ENCODE measurements around the gene JPT2.

JPT2 gene

GRCh38 chr16:1651974-1652312 lies 26.1 kb upstream of the JPT2 start:
- no peak for DNase-seq (ENCODE audit: low read depth)

DNA sequence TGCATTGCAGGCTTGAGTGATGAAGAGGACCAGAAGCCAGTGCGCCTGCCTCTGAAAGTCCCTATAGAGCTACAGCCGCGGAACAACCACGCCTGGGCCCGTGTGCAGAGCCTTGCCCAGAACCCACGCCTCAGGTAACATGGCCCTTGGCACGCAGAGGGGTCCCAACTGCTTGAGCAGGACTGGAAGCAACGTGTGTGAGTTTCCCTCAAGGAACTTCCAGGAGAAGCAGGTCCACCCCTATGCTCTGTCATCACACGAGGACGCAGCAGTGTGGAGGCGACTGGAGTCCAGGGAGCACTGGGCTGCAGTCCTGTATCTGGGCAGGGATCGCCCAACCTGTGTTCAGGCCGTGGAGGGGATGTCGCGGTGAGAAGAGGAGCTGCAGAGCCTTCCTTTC lies 25.1 kb upstream of the JPT2 start:
- DNase-seq (ENCODE audit: low read depth) = no peak

GRCh38 chr16:1654505-1655268 lies 23.4 kb upstream of the JPT2 start:
- DNase-seq (ENCODE audit: low read depth) = no peak

DNA sequence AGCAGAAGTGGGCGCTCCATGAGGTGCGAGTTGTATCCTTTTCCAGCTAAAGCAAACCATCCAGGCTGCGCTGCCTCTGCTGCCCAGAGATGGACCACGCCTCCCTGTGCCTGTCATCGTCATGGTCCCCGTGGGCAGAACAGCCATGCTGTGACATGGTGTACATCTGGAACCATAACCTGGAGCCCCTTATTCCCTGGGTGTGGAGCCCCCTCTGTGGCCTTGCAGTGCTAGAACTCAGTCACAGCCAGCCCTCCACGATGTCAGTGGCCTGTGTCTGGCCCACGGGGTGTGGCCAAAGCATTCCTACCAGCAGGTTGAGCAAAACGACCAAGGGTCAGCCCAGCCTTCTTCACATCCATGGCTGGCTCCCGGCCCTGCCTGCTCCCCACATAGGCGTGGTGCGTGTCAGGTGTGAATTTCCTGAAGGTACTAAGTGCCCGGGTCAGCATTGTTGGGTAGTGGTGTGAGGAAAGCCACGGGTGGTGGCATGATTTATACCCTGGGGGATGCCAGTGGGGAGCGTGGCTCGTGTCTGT lies 22.7 kb upstream of the JPT2 start:
- DNase-seq (ENCODE audit: low read depth) = no peak

DNA sequence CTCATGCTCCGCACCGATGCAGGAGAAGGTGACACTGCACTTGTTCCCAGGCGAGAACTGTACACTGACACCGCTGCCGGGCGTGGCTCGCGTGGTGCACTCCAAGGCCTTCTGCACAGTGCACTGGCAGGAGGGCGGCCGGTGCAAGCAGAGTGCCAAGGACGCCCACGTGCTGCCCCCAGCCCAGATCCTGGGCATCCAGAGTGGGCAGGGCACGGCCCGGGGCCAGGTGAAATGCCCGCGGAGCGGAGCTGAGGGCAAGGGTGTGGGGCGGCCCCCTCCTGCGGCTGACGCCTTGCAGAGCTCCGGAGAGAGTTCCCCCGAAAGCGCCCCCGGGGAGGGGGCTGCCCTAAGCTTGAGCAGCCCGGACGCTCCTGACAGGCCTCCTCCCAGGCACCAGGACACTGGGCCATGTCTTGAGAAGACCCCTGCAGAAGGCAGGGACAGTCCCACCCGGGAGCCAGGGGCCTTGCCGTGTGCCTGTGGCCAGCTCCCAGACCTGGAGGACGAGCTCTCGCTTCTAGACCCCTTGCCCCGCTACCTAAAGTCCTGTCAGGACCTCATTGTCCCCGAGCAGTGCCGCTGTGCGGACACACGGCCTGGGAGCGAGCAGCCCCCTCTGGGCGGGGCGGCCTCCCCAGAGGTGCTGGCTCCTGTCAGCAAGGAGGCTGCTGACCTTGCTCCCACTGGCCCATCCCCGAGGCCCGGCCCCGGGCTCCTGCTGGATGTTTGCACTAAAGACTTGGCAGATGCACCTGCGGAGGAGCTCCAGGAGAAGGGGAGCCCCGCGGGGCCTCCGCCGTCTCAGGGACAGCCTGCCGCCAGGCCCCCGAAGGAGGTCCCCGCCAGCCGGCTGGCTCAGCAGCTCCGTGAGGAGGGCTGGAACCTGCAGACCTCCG lies 21.9 kb upstream of the JPT2 start:
- no peak for DNase-seq (ENCODE audit: low read depth)

DNA sequence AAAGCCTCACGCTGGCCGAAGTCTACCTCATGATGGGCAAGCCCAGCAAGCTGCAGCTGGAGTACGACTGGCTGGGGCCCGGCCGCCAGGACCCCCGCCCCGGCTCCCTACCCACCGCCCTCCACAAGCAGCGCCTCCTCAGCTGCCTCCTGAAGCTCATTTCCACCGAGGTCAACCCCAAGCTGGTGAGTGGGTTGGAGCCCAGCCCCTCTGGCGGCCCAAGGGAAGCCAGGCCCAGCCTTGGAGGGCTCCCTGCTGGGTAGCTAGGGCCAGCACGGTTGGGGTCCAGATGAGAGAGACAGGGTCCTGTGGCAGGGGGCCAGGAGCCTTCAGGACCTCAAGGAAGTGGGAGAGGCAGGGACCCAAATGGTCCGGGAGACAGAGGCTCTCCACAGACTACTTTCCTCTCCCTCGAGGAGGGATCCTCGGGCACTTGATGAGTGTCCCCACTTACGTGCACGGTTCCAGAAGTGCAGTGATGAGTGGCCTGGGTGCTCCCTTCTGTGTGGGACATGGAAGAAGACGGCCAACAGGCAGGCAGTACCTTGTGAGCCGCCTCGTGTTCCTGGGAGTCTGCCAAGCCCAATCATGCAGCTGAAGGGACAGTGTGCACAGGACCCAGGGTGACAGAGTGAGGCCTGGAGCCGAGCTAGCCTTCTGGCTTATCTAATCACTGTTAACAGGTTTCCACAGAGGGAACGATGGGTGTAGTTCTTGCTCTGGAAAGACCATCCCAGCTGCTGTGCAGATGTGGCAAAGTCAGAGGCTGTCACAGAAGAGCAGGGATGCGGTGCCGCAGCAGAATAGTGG lies 21.1 kb upstream of the JPT2 start:
- DNase-seq (ENCODE audit: low read depth) = no peak

DNA sequence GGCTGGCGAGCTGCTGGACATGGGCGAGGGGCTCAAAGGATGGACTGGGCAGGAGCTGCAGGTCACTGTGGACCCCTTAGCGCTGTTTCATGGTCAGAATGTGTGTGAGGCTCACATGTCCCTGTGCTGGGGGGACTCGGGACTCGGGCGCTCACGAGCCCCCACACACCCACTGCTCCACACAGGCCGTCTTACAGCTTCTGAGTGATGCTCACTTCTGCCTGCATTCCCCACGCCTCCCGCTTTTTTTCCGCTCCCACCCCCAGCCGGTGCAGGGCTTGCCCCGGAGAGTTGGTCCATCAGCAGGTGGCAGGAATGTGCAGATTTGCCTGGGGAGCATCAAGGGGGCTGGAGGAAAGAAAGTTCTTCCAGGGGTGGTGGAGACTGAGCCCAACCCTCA lies 20.2 kb upstream of the JPT2 start:
- DNase-seq (ENCODE audit: low read depth) = no peak

- DNase-seq (ENCODE audit: low read depth) = no peak
Measured at GRCh38 chr16:1659031-1659430, 19.0 kb upstream of the JPT2 start.

DNA sequence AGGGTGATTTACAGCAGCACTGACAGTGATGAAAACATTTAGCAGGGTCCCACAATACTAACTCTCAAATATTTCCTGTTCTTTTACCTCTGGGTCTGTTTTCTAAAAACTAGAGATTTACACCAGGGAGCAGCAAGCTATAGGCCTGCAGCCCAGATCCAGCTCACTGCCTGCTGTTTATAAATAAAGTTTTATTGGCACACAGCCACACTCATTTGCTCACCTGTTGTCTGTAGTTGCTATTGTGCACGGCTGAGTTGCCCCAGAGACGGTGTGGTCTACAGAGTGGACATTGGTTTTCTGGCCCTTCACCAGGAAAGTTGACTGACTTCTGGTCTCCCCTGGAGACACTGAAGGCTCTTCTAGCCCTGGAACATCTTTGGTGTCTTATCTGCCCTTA lies 16.3 kb upstream of the JPT2 start:
- no peak for DNase-seq (ENCODE audit: low read depth)

GRCh38 chr16:1662543-1662942 lies 15.5 kb upstream of the JPT2 start:
- no peak for DNase-seq (ENCODE audit: low read depth)

DNA sequence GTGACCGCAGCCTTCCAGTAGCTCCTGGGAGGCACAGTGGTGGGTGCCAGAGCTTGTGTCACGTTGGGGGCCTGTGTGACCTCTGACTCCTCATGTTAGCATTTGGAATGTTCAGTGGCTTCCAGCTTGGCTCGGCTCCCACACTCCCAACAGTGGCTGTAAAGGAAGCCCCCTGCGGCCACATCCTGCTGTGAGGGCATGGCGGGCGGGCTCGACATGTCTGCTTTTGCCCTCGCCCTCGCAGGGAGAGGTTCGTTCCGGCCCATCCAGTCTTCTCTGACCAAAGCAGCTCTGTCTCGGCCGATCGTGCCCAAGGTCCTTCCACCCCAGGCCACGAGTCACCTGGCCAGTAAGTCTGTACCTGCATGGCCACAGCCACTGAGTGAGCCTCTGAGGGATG lies 12.2 kb upstream of the JPT2 start:
- DNase-seq (ENCODE audit: low read depth) = no peak

DNA sequence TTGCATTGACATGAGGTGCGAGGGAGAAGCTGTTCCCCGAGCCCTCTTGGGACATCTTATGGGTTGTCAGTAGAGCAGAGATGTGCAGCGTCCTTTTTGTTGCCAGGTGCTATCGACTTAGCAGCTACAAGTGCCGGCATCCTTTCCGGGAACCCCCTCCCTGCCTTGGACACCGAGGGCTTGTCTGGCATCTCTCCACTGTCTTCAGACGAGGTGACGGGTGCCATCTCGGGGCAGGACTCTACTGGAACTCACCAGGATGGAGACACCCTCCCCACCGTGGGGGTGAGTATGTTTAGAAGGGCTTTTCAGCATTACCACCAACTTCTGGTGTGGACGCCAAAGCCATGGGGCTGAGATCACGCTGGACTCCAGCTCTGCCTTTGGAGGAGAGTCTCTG lies 11.8 kb upstream of the JPT2 start:
- DNase-seq (ENCODE audit: low read depth) = no peak

DNA sequence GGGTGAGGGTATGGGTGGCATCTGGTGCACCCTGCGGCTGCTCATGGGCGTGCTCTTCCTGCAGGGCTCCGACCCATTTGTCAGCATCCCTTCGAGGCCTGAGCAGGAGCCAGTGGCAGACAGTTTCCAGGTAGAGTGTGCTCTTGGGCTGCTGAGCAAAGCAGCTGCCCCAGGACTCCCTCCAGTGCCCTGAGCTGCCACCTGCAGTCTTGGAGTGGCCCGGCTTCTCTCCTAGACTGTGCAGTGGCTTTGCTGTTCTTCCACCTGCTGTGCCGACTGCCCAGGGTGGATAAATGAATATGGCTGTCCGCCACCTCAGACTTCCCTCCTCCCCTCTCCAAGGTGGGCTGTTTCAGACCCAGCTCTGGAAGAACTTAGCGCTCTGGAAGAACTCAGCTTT lies 10.8 kb upstream of the JPT2 start:
- DNase-seq (ENCODE audit: low read depth) = no peak

DNA sequence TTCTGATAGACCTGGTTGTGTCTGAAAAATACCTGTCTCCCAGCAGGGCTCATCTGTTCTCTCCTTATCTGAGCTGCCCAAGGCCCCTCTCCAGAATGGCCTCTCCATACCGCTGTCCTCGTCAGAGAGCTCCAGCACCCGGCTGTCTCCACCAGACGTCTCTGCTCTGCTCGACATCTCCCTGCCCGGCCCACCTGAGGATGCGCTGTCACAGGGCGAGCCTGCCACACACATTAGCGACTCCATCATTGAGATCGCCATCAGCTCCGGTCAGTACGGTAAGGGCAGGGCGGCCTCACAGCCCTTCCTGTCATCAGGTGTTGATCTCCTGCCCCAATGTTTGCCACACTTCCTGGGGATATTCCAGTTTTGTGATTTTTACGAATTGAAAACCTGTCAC lies 10.2 kb upstream of the JPT2 start:
- no peak for DNase-seq (ENCODE audit: low read depth)

GRCh38 chr16:1668612-1669319 lies 9.3 kb upstream of the JPT2 start:
- no peak for DNase-seq (ENCODE audit: low read depth)

DNA sequence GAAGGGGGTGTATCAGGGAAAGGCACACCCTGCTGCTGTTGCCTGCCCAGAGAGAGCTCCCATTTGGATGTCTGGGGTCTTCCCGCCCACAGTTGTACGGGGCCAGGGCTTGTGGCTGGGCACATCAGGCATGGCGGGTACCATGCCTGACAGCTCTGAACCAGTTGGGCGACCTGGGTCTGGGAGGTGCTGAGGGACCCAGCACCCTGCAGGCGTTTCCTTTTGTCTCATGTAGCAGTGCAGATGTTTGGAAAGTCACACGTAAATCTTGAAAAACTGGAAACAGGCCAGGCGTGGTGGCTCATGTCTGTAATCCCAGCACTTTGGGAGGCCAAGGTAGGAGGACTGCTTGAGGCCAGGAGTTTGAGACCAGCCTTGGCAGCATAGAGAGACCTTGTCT lies 8.4 kb upstream of the JPT2 start:
- no peak for DNase-seq (ENCODE audit: low read depth)

DNA sequence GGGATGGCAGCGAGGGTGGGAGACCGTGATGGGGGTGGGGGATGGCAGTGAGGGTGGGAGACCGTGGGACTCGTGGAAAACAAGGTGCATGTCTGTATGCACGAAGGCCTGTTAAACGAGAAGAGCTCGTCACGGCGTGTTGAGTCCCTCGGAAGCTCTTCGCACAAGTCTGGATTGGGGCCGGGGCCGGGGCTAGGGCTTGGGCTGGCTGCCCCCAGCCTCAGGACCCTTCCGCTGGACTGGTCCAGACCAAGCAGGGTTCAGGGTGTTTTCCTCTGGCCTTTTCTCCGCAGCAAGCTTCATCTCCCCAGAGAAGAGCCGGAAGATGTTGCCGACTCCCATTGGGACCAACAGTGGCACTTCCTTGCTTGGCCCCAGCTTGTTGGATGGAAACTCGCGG lies 7.7 kb upstream of the JPT2 start:
- DNase-seq (ENCODE audit: low read depth) = no peak

GRCh38 chr16:1670866-1671265 lies 7.2 kb upstream of the JPT2 start:
- no peak for DNase-seq (ENCODE audit: low read depth)

DNA sequence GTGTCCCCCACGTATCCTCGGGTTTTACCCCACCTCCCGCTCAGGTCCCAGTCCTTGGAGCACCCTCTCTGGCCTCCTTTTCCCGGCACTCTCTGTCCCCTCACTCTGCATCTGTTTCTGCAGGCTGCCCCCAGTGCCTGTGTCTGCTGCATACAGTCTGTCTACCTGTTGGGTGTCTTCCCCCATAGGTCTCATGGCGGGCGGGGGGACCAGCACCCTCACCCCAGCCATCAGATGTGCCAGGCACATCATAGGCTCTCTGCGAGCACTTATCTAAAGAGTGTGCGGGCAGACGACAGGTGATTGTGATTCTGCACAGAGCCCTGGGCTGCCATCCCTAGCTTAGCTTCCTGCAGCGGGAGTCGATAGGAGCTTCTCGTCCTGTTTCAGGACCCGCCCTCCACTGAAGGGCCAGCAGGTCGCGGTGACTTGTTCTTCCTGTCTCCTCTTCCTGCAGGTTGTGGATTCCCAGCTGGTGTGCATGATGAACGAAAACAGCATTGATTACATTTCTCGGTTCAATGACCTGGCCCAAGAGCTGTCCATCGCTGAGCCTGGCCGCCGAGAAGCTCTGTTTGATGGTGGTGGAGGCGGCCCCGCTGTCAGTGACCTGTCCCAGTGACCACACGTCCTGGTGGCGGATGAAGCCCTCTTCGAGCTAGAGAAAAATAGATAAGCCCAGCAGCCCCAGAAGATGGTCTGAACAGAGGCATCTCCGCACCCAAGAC lies 4.5 kb upstream of the JPT2 start:
- DNase-seq (ENCODE audit: low read depth) = no peak

DNA sequence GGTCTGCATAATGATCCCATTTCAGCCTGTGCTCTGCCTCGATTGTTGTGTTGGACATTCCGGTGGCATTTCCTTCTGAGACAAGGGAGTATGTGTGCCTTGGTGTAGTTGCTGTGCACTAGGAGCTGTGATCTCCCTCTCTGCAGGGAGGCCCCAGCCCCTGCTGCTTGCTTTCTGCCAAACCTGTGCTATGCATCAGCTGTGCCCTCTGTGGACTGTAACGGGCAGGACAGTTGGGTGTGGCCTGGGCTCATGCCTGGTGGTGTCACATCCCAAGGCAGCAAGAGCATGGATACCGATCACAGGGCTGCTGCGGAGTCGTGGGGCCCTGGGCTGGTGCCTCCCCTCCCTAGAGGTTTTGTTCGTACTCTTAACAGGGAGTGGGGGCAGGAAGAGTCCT lies 3.8 kb upstream of the JPT2 start:
- no peak for DNase-seq (ENCODE audit: low read depth)

Measured in activated gamma-delta T cell treated with anti-CD3 and anti-CD28 coated beads, Interleukin-2, amount 50 U/mL, for 16 hours (primary cell).